Measurements from ENCODE around the gene CRB1.

CRB1 gene

GRCh38 chr1:197268012-197268411 is at the start of gene CRB1:
CRB1 (plus strand) TSS chr1:197268252; CDS start chr1:197268413, 161 bp downstream.
- in situ Hi-C loops (cut with MboI; ENCODE audit: low sequenced_read_pairs), result no loop called here

- in situ Hi-C loops (cut with MboI; ENCODE audit: low sequenced_read_pairs), result no loop called here
These were observed 49.2 kb upstream of the CRB1 start for GRCh38 chr1:197218857-197219256.

- in situ Hi-C loops (cut with MboI; ENCODE audit: low sequenced_read_pairs), result no loop called here
These were observed 45.9 kb upstream of the CRB1 start for GRCh38 chr1:197222025-197222685.

- in situ Hi-C loops (cut with MboI; ENCODE audit: low sequenced_read_pairs), result no loop called here
These were observed 45.3 kb upstream of the CRB1 start for GRCh38 chr1:197222780-197223179.

GRCh38 chr1:197224160-197224559 is 43.9 kb upstream of the CRB1 start:
- in situ Hi-C loops (cut with MboI; ENCODE audit: low sequenced_read_pairs), result no loop called here

GRCh38 chr1:197225611-197226010 is 42.4 kb upstream of the CRB1 start:
- in situ Hi-C loops (cut with MboI; ENCODE audit: low sequenced_read_pairs), result no loop called here

- in situ Hi-C loops (cut with MboI; ENCODE audit: low sequenced_read_pairs), result no loop called here
These were observed 33.5 kb upstream of the CRB1 start for GRCh38 chr1:197234581-197234980.

GRCh38 chr1:197235355-197235754 is 32.7 kb upstream of the CRB1 start:
- in situ Hi-C loops (cut with MboI; ENCODE audit: low sequenced_read_pairs), result no loop called here

- in situ Hi-C loops (cut with MboI; ENCODE audit: low sequenced_read_pairs), result no loop called here
These were observed 20.6 kb upstream of the CRB1 start for GRCh38 chr1:197247465-197247864.

GRCh38 chr1:197249324-197249723 is 18.7 kb upstream of the CRB1 start:
- in situ Hi-C loops (cut with MboI; ENCODE audit: low sequenced_read_pairs), result no loop called here

GRCh38 chr1:197250616-197251015 is 17.4 kb upstream of the CRB1 start:
- in situ Hi-C loops (cut with MboI; ENCODE audit: low sequenced_read_pairs), result no loop called here

GRCh38 chr1:197252973-197253372 is 15.1 kb upstream of the CRB1 start:
- in situ Hi-C loops (cut with MboI; ENCODE audit: low sequenced_read_pairs), result no loop called here

- in situ Hi-C loops (cut with MboI; ENCODE audit: low sequenced_read_pairs), result no loop called here
These were observed 13.2 kb upstream of the CRB1 start for GRCh38 chr1:197254866-197255265.

- in situ Hi-C loops (cut with MboI; ENCODE audit: low sequenced_read_pairs), result no loop called here
These were observed 3.0 kb upstream of the CRB1 start for GRCh38 chr1:197264936-197265567.

GRCh38 chr1:197269053-197269452 is 1.0 kb downstream of the CRB1 start:
- in situ Hi-C loops (cut with MboI; ENCODE audit: low sequenced_read_pairs), result no loop called here

GRCh38 chr1:197272791-197273190 is 4.7 kb downstream of the CRB1 start:
- in situ Hi-C loops (cut with MboI; ENCODE audit: low sequenced_read_pairs), result no loop called here

GRCh38 chr1:197277166-197277565 is 9.1 kb downstream of the CRB1 start:
- in situ Hi-C loops (cut with MboI; ENCODE audit: low sequenced_read_pairs), result no loop called here

- in situ Hi-C loops (cut with MboI; ENCODE audit: low sequenced_read_pairs), result no loop called here
These were observed 16.3 kb downstream of the CRB1 start for GRCh38 chr1:197284325-197284724.

GRCh38 chr1:197284966-197285365 is 16.9 kb downstream of the CRB1 start:
- in situ Hi-C loops (cut with MboI; ENCODE audit: low sequenced_read_pairs), result no loop called here

- in situ Hi-C loops (cut with MboI; ENCODE audit: low sequenced_read_pairs), result no loop called here
These were observed 17.6 kb downstream of the CRB1 start for GRCh38 chr1:197285526-197286205.

- in situ Hi-C loops (cut with MboI; ENCODE audit: low sequenced_read_pairs), result no loop called here
These were observed 18.6 kb downstream of the CRB1 start for GRCh38 chr1:197286634-197287033.

- in situ Hi-C loops (cut with MboI; ENCODE audit: low sequenced_read_pairs), result no loop called here
These were observed 19.8 kb downstream of the CRB1 start for GRCh38 chr1:197287863-197288262.

All from HL-60/S4 treated with retinoic acid at 250 ng/mL for 4 days and 3 days (cell line).